ENCODE data around the gene MUS81. TPM values are rescaled to one million over a fixed set of nuclear protein-coding genes. Genes with fewer than 3 reads are reported as not detected.

MUS81 gene
- total RNA-seq, 1 donor from 2014 or later: 37.8 TPM

GRCh38 chr11:65857853-65858680 is 2.2 kb upstream of the MUS81 start, which contains the start of gene CFL1:
TSS of gene CFL1 (minus strand) at chr11:65858180. CDS start at chr11:65858099, 81 bp downstream.
- intact Hi-C loops (cut with micrococcal nuclease): no loop called here
- ATAC-seq (peak; percentile 76), DNase-seq (peak; percentile 100)

- no peak for DNase-seq
- ATAC-seq: no peak
- intact Hi-C loops (cut with micrococcal nuclease): no loop called here
These were observed 1.5 kb upstream of the MUS81 start for GRCh38 chr11:65858681-65859087.

- intact Hi-C loops (cut with micrococcal nuclease): no loop called here
- ATAC-seq: peak; percentile 79
- peak; percentile 100 for DNase-seq
These were observed 980 bp upstream of the MUS81 start for GRCh38 chr11:65859095-65859811.

GRCh38 chr11:65859812-65860277 is 388 bp upstream of the MUS81 start:
- no peak for ATAC-seq
- no peak for DNase-seq
- intact Hi-C loops (cut with micrococcal nuclease): no loop called here

GRCh38 chr11:65861165-65861505 is 902 bp downstream of the MUS81 start:
- peak; percentile 41 for DNase-seq
- intact Hi-C loops (cut with micrococcal nuclease): no loop called here
- ATAC-seq: no peak

- ATAC-seq: no peak
- DNase-seq: no peak
- intact Hi-C loops (cut with micrococcal nuclease): no loop called here
These were observed 1.4 kb downstream of the MUS81 start for GRCh38 chr11:65861533-65862183.

GRCh38 chr11:65862191-65862735 is 2.0 kb downstream of the MUS81 start:
- ATAC-seq (no peak), DNase-seq (peak; percentile 29)
- intact Hi-C loops (cut with micrococcal nuclease): no loop called here

GRCh38 chr11:65862941-65863888 is 3.0 kb downstream of the MUS81 start:
- ATAC-seq (no peak), DNase-seq (peak; percentile 44)
- intact Hi-C loops (cut with micrococcal nuclease): no loop called here

GRCh38 chr11:65863889-65864705 is 3.9 kb downstream of the MUS81 start:
- peak; percentile 21 for DNase-seq
- ATAC-seq: no peak

GRCh38 chr11:65864706-65865471 is 4.7 kb downstream of the MUS81 start:
- peak; percentile 24 for DNase-seq
- ATAC-seq: no peak
- intact Hi-C loops (cut with micrococcal nuclease): no loop called here

More at GRCh38 chr11:65863889-65864705, 3.9 kb downstream of the MUS81 start:
- intact Hi-C loops (cut with micrococcal nuclease): no loop called here

GRCh38 chr11:65865550-65866172 is 5.4 kb downstream of the MUS81 start:
- ATAC-seq: no peak
- DNase-seq: peak; percentile 24
- intact Hi-C loops (cut with micrococcal nuclease): no loop called here

- ATAC-seq (no peak), DNase-seq (peak; percentile 33)
- intact Hi-C loops (cut with micrococcal nuclease): no loop called here
These were observed 6.5 kb downstream of the MUS81 start for GRCh38 chr11:65866509-65867283.

GRCh38 chr11:65867284-65868071 is 7.2 kb downstream of the MUS81 start:
- ATAC-seq (no peak), DNase-seq (peak; percentile 46)
- intact Hi-C loops (cut with micrococcal nuclease): no loop called here

- intact Hi-C loops (cut with micrococcal nuclease): no loop called here
- ATAC-seq (no peak), DNase-seq (peak; percentile 33)
These were observed 7.9 kb downstream of the MUS81 start for GRCh38 chr11:65868076-65868667.

GRCh38 chr11:65868907-65869306 is 8.7 kb downstream of the MUS81 start:
- ATAC-seq (no peak), DNase-seq (peak; percentile 6)
- intact Hi-C loops (cut with micrococcal nuclease): no loop called here
